ENCODE data around the gene ORM2. TPM values are rescaled to one million over a fixed set of nuclear protein-coding genes. Genes with fewer than 3 reads are reported as not detected.

Gene ORM2
- total RNA-seq, 2 donors from 2014 or later: 0.91 to 1.9 TPM

- TF ChIP-seq CTCF (IDR thresholded peaks at IDR 0.05): no peak
- TF ChIP-seq POLR2A (IDR thresholded peaks at IDR 0.05): no peak
- TF ChIP-seq POLR2AphosphoS5 (IDR thresholded peaks at IDR 0.05): no peak
- 81% methylated on average over 8 of the region's 8 CpGs for WGBS
- no peaks in the 10 kb centered on the region for H3K36me3 ChIP-seq
- intact Hi-C loops (cut with DNase I): no loop called here
- no peak overlapping the region for H3K4me3 ChIP-seq
- no peaks in the 10 kb centered on the region for H3K4me1 ChIP-seq (replicated peaks)
- DNase-seq (ENCODE audit: low spot score): no peak
- H3K9me3 ChIP-seq: no peaks in the 10 kb centered on the region
- H3K27ac ChIP-seq: no peak overlapping the region
- no peaks in the 10 kb centered on the region for H3K27me3 ChIP-seq (replicated peaks; ENCODE audit: insufficient read depth)
Measured at GRCh38 chr9:114313186-114313585, 16.5 kb upstream of the ORM2 start.

GRCh38 chr9:114314256-114314867 is 15.3 kb upstream of the ORM2 start:
- WGBS: 73% methylated on average over 7 of the region's 7 CpGs
- Histone ChIP-seq H3K9me3 (no peaks in the 10 kb centered on the region), H3K27me3 (replicated peaks; ENCODE audit: insufficient read depth) (no peaks in the 10 kb centered on the region), H3K36me3 (no peaks in the 10 kb centered on the region), H3K4me3 (no peak overlapping the region), H3K27ac (no peak overlapping the region), H3K4me1 (replicated peaks) (no peaks in the 10 kb centered on the region)
- no peak for DNase-seq (ENCODE audit: low spot score)
- TF ChIP-seq POLR2AphosphoS5 (IDR thresholded peaks at IDR 0.05) (no peak), CTCF (IDR thresholded peaks at IDR 0.05) (no peak), POLR2A (IDR thresholded peaks at IDR 0.05) (no peak)
- intact Hi-C loops (cut with DNase I): no loop called here

GRCh38 chr9:114314881-114315722 is 14.6 kb upstream of the ORM2 start:
- Histone ChIP-seq H3K4me1 (replicated peaks) (no peaks in the 10 kb centered on the region), H3K27me3 (replicated peaks; ENCODE audit: insufficient read depth) (no peaks in the 10 kb centered on the region), H3K9me3 (no peaks in the 10 kb centered on the region), H3K27ac (no peak overlapping the region), H3K36me3 (no peaks in the 10 kb centered on the region), H3K4me3 (no peak overlapping the region)
- no peak for TF ChIP-seq POLR2A (IDR thresholded peaks at IDR 0.05)
- no peak for TF ChIP-seq CTCF (IDR thresholded peaks at IDR 0.05)
- no peak for TF ChIP-seq POLR2AphosphoS5 (IDR thresholded peaks at IDR 0.05)
- intact Hi-C loops (cut with DNase I): no loop called here
- WGBS: 85% methylated on average over 8 of the region's 8 CpGs
- DNase-seq (ENCODE audit: low spot score): no peak

GRCh38 chr9:114315723-114316363 is 13.8 kb upstream of the ORM2 start:
- H3K27ac ChIP-seq: no peak overlapping the region
- H3K27me3 ChIP-seq (replicated peaks; ENCODE audit: insufficient read depth): no peaks in the 10 kb centered on the region
- TF ChIP-seq CTCF (IDR thresholded peaks at IDR 0.05): no peak
- no peak for TF ChIP-seq POLR2A (IDR thresholded peaks at IDR 0.05)
- TF ChIP-seq POLR2AphosphoS5 (IDR thresholded peaks at IDR 0.05): no peak
- intact Hi-C loops (cut with DNase I): no loop called here
- no peak for DNase-seq (ENCODE audit: low spot score)
- H3K4me1 ChIP-seq (replicated peaks): no peaks in the 10 kb centered on the region
- 85% methylated on average over 8 of the region's 8 CpGs for WGBS
- no peaks in the 10 kb centered on the region for H3K9me3 ChIP-seq
- no peak overlapping the region for H3K4me3 ChIP-seq
- no peaks in the 10 kb centered on the region for H3K36me3 ChIP-seq
